Colonic mucosa (tissue), 4 donors: Measurements from ENCODE around the gene ASIP. TPM values are rescaled to one million over a fixed set of nuclear protein-coding genes. Genes with fewer than 3 reads are reported as not detected.
"Not testable (repeated sequence)": the region's sequence is repeated elsewhere in the genome, so short reads cannot be mapped to it uniquely, and the experiment has no call there.

ENCODE experiments used
- DNase-seq: peaks from one replicate; pipeline ENCODE4 v3.0.0-alpha.2; 2020
- H3K27ac ChIP-seq: fragments of 200-600 bp; one replicate; pipeline ENCODE4 v1.8.0; 2021
- H3K27me3 ChIP-seq: fragments of 200-600 bp; one replicate; pipeline ENCODE4 v1.8.0; 2021
- H3K36me3 ChIP-seq: fragments of 200-600 bp; one replicate; pipeline ENCODE4 v1.8.0; 2021
- H3K4me1 ChIP-seq: fragments of 200-600 bp; one replicate; pipeline ENCODE4 v1.8.0; 2021; ENCODE audit warnings: mild to moderate bottlenecking
- H3K4me3 ChIP-seq: fragments of 200-600 bp; one replicate; pipeline ENCODE4 v1.8.0; 2021
- H3K9ac ChIP-seq, 2 donors: one replicate each; pipeline ENCODE4 v1.7.0; 2013; ENCODE audit warnings: control low read depth in 2 of 2, low read depth in 2 of 2, low read length in 2 of 2
- H3K9me3 ChIP-seq: fragments of 200-600 bp; one replicate; pipeline ENCODE4 v1.8.0; 2021
- intact Hi-C: fragments of 100-400 bp; cut with DNase I; formaldehyde crosslinking; loops from one replicate; pipeline ENCODE4 v1.14.1; 2022
- total RNA-seq, 2 donors: library from RNA; stranded (reverse); fragmentation: NEBNext Ultra II Directional in 1 of 2; extraction: Animal tissue kit (Norgen Biotek cat#: 25700) in 1 of 2; gene quantifications; one replicate each; pipeline ENCODE4 v1.2.1, GENCODE V29; 2021
- TF ChIP-seq, protein P1 (sequence below): fragments of 200-600 bp; IDR thresholded peaks from one replicate; pipeline ENCODE4 v1.8.0; 2022; ENCODE audit warnings: antibody characterized with exemption, mild to moderate bottlenecking
- donor health status: healthy.
- donor health status: DM: no; HTN: no; CAD: no.
- donor health status: DM: no; HTN: no; CAD: no.

ASIP gene, protein sequence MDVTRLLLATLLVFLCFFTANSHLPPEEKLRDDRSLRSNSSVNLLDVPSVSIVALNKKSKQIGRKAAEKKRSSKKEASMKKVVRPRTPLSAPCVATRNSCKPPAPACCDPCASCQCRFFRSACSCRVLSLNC
- not detected for total RNA-seq

GRCh38 chr20:34240693-34241615 is at the start of gene ASIP:
ASIP (plus strand) TSS chr20:34241423; CDS start chr20:34260375, 18,952 bp downstream.
- intact Hi-C loops = no loop called here

GRCh38 chr20:34193051-34193450 is 48.2 kb upstream of the ASIP start:
- Histone ChIP-seq H3K36me3 (no peaks in the 10 kb centered on the region), H3K27me3 (no peaks in the 10 kb centered on the region), H3K4me3 (no peak overlapping the region), H3K9me3 (no peaks in the 10 kb centered on the region), H3K9ac (no peak overlapping the region), H3K27ac (no peak overlapping the region), H3K4me1 (no peaks in the 10 kb centered on the region)
- TF ChIP-seq, protein P1, sequence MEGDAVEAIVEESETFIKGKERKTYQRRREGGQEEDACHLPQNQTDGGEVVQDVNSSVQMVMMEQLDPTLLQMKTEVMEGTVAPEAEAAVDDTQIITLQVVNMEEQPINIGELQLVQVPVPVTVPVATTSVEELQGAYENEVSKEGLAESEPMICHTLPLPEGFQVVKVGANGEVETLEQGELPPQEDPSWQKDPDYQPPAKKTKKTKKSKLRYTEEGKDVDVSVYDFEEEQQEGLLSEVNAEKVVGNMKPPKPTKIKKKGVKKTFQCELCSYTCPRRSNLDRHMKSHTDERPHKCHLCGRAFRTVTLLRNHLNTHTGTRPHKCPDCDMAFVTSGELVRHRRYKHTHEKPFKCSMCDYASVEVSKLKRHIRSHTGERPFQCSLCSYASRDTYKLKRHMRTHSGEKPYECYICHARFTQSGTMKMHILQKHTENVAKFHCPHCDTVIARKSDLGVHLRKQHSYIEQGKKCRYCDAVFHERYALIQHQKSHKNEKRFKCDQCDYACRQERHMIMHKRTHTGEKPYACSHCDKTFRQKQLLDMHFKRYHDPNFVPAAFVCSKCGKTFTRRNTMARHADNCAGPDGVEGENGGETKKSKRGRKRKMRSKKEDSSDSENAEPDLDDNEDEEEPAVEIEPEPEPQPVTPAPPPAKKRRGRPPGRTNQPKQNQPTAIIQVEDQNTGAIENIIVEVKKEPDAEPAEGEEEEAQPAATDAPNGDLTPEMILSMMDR = no peak
- intact Hi-C loops = no loop called here
- no peak for DNase-seq

More at GRCh38 chr20:34240693-34241615, at the start of gene ASIP:
- no peak for DNase-seq
- TF ChIP-seq, protein P1 = no peak
- Histone ChIP-seq H3K4me1 (no peaks in the 10 kb centered on the region), H3K27ac (no peak within 1 kb of the TSS), H3K4me3 (no peak within 1 kb of the TSS), H3K9ac (no peak within 1 kb of the TSS), H3K36me3 (no peaks in the 10 kb centered on the region), H3K9me3 (no peaks in the 10 kb centered on the region), H3K27me3 (no peaks in the 10 kb centered on the region)

GRCh38 chr20:34199183-34199582 is 42.0 kb upstream of the ASIP start:
- Histone ChIP-seq H3K27me3 (no peaks in the 10 kb centered on the region), H3K36me3 (no peaks in the 10 kb centered on the region), H3K9ac (no peak overlapping the region), H3K9me3 (no peaks in the 10 kb centered on the region), H3K27ac (no peak overlapping the region), H3K4me1 (no peaks in the 10 kb centered on the region), H3K4me3 (no peak overlapping the region)
- no peak for DNase-seq
- TF ChIP-seq, protein P1 = no peak
- intact Hi-C loops = no loop called here

DNA sequence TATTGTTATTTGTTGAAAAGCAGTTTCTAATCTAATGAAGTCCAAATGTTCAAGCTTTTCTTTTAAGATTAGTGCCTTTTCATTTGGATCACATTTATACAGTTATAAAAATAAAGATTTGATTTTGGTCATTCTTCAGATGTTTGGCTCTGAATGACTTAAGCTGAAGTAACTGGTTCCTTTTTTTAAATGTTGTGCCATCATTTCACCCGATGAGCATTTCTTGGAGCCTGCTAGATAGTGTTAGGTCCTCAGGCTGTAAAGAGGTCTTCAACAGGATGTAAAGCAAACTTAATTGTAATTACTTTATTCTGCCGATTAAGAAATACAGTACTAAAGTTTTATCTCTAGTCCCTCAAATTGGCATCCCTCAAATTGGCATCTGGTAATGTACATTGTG is 41.2 kb upstream of the ASIP start:
- intact Hi-C loops = no loop called here
- no peaks in the 10 kb centered on the region for H3K4me1 ChIP-seq
- H3K27ac ChIP-seq = no peak overlapping the region
- no peaks in the 10 kb centered on the region for H3K36me3 ChIP-seq
- TF ChIP-seq, protein P1 = no peak
- H3K4me3 ChIP-seq = no peak overlapping the region
- H3K27me3 ChIP-seq = no peaks in the 10 kb centered on the region
- DNase-seq = no peak
- no peaks in the 10 kb centered on the region for H3K9me3 ChIP-seq
- no peak overlapping the region for H3K9ac ChIP-seq

DNA sequence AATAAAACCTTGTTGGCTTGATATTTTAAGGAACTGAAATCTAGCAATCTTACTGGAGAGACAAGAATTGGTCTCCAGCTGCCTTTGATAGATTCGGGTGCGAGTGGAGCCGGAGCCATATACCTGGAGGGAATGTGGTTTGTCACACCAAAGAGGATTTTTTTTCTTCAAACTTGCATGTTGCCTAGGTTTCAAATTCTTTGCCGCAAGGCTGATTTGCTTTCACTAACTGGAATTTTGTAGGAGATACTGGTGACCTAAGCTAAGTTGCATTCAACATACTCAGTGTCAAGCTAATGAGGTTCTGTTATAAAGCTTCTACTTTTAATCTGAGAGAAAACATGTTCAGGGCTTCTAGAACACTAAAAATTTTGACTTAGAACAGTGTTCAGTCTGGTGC is 39.7 kb upstream of the ASIP start:
- Histone ChIP-seq H3K9ac (no peak overlapping the region), H3K27me3 (no peaks in the 10 kb centered on the region), H3K4me1 (no peaks in the 10 kb centered on the region), H3K36me3 (no peaks in the 10 kb centered on the region), H3K4me3 (no peak overlapping the region), H3K27ac (no peak overlapping the region), H3K9me3 (no peaks in the 10 kb centered on the region)
- intact Hi-C loops = no loop called here
- no peak for DNase-seq
- TF ChIP-seq, protein P1 = no peak

DNA sequence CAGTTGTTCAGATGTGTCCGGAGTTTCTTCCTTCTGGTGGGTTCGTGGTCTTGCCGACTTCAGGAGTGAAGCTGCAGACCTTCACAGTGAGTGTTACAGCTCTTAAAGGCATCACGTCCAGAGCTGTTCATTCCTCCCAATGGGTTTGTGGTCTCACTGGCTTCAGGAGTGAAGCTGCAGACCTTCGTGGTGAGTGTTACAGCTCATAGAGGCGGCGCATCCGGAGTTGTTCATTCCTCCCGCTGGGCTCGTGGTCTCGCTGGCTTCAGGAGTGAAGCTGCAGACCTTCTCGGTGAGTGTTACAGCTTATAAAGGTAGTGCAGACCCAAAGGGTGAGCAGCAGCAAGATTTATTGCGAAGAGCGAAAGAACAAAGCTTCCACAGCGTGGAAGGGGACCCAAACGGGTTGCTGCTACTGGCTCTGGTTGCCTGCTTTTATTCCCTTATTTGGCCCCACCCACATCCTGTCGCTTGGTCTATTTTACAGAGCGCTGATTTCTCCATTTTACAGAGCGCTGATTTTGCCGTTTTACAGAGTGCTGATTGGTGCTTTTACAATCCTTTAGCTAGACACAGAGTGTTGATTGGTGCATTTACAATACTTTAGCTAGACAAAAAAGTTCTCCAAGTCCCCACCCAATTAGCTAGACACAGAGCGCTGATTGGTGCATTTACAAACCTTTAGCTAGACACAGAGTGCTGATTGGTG is 35.9 kb upstream of the ASIP start:
- DNase-seq, intact Hi-C loops, H3K4me1 ChIP-seq, H3K27ac ChIP-seq, H3K36me3 ChIP-seq, H3K9ac ChIP-seq, H3K27me3 ChIP-seq, H3K9me3 ChIP-seq, H3K4me3 ChIP-seq: not testable (repeated sequence)
